Ovary (tissue), 9 donors: ENCODE data around the gene ZMAT2. TPM values are rescaled to one million over a fixed set of nuclear protein-coding genes. Genes with fewer than 3 reads are reported as not detected.
"Not testable (repeated sequence)": the region's sequence is repeated elsewhere in the genome, so short reads cannot be mapped to it uniquely, and the experiment has no call there.

Experiments used
- DNase-seq, 5 donors: peaks; one replicate each; pipeline ENCODE4 v3.0.0-alpha.2; 2019 to 2020
- H3K27ac ChIP-seq, 2 donors: fragments of 200-600 bp; one replicate each; pipeline versions ENCODE4 v1.5.1 to v1.8.0; 2019 to 2022
- H3K27me3 ChIP-seq: fragments of 200-600 bp; one replicate; pipeline ENCODE4 v1.8.0; 2022
- H3K36me3 ChIP-seq: fragments of 200-600 bp; sonication (generic); one replicate; pipeline ENCODE4 v1.5.1; 2019
- H3K4me1 ChIP-seq: one replicate; pipeline ENCODE4 v1.8.1; 2013; ENCODE audit warnings: mild to moderate bottlenecking, moderate library complexity; ENCODE audit not compliant: insufficient read depth
- H3K4me3 ChIP-seq: fragments of 200-600 bp; sonication (generic); one replicate; pipeline ENCODE4 v1.5.1; 2017
- H3K9me3 ChIP-seq, 2 donors: fragments of 200-600 bp in 1 of 2; sonication (generic) in 1 of 2; one replicate each; pipeline versions ENCODE4 v1.5.1 to v1.8.1; 2013 to 2019; ENCODE audit warnings: mild to moderate bottlenecking in 1 of 2, moderate library complexity in 1 of 2
- EP300 ChIP-seq: sonication (generic); formaldehyde crosslinking; IDR thresholded peaks from one replicate; pipeline ENCODE4 v1.6.1; 2017; ENCODE audit warnings: antibody characterized with exemption
- POLR2A ChIP-seq: fragments of 450-650 bp; IDR thresholded peaks from one replicate; pipeline ENCODE4 v1.6.1; 2017; ENCODE audit warnings: antibody characterized with exemption, mild to moderate bottlenecking, moderate library complexity
- WGBS, 3 donors: extraction: QIAGEN DNeasy Blood & Tissue Kit in 1 of 3; methylation state at CpG; one replicate each; pipeline versions ENCODE4 v1.1.5 to v1.1.7; 2013 to 2017; 5-methylcytosine and 5-hydroxymethylcytosine counted together
- intact Hi-C, 4 donors: fragments of 100-400 bp; cut with DNase I; formaldehyde crosslinking; loops; one replicate each; pipeline versions ENCODE4 v1.11.0 to v1.15.1; 2022 to 2023
- polyA plus RNA-seq, 2 donors: library from polyadenylated mRNA; stranded (reverse); fragments of 200-250 nt in 1 of 2; fragments of 350-450 nt in 1 of 2; fragmentation: Illumina TruSeq in 1 of 2; extraction: RNeasy Lipid Tissue Mini Kit (QIAGEN cat#74804) in 1 of 2; gene quantifications; one replicate each; pipeline ENCODE4 v1.2.3, GENCODE V29; 2013 to 2014
- total RNA-seq, 7 donors: library from RNA; depleted of rRNA in 2 of 7; stranded (reverse); fragments of >200 nt in 2 of 7; fragmentation: NEBNext Ultra II Directional in 3 of 7; extraction: Animal tissue kit (Norgen Biotek cat#: 25700) in 3 of 7; gene quantifications; one replicate each; pipeline versions ENCODE4 v1.1.0 to v1.2.4, GENCODE V29; 2016 to 2023
- TF ChIP-seq, protein P1 (sequence below), 3 donors: fragments of 450-650 bp in 2 of 3; fragments of 200-600 bp in 1 of 3; IDR thresholded peaks; one replicate each; pipeline versions ENCODE4 v1.5.1 to v1.8.0; 2016 to 2022; ENCODE audit warnings: antibody characterized with exemption in 3 of 3, mild to moderate bottlenecking in 1 of 3
- donor health status: DM: no; HTN: no; CAD: no; lungs with moderate emphysema.
- donor health status: DM: no; HTN: no; CAD: no.
- donor health status: Bipolar disorder and iron deficiency.
- donor health status: DM: yes; HTN: yes; CAD: no.
- donor health status: DM: no; HTN: no; CAD: no.
- donor health status: DM: yes; HTN: yes; CAD: no.

The ZMAT2 gene
- total and polyA plus RNA-seq, 9 donors: 22.9 to 126 (median 40.7) TPM

DNA sequence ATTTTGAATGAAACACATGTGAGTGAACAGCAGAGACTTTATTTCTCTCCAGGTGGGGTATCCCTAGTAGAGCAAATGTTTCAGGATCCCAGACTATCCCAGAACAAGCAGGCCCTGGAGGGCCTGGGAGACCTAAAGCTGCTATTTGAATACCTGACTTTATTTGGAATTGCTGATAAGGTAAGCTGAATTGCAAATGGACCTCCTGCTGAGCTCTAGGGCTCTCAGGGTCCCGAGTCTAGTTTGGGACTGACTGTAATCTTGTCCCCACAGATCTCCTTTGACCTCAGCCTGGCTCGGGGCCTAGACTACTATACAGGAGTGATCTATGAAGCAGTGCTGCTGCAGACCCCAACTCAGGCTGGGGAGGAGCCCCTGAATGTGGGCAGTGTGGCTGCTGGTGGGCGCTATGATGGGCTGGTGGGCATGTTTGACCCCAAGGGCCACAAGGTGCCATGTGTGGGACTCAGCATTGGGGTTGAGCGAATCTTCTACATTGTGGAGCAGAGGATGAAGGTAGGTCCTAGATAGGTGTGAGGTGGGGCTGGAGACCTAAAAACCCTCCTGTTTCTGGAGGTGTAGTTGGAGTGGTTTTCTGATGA lies 3.3 kb upstream of the ZMAT2 start:
- TF ChIP-seq, protein P1, sequence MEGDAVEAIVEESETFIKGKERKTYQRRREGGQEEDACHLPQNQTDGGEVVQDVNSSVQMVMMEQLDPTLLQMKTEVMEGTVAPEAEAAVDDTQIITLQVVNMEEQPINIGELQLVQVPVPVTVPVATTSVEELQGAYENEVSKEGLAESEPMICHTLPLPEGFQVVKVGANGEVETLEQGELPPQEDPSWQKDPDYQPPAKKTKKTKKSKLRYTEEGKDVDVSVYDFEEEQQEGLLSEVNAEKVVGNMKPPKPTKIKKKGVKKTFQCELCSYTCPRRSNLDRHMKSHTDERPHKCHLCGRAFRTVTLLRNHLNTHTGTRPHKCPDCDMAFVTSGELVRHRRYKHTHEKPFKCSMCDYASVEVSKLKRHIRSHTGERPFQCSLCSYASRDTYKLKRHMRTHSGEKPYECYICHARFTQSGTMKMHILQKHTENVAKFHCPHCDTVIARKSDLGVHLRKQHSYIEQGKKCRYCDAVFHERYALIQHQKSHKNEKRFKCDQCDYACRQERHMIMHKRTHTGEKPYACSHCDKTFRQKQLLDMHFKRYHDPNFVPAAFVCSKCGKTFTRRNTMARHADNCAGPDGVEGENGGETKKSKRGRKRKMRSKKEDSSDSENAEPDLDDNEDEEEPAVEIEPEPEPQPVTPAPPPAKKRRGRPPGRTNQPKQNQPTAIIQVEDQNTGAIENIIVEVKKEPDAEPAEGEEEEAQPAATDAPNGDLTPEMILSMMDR (IDR thresholded peaks at IDR 0.05): no peak
- TF ChIP-seq POLR2A (no peak), EP300 (no peak)
- peaks cover 8% of the 10 kb centered on the region for H3K4me1 ChIP-seq
- WGBS, 3 donors: 80 to 97% (median 88%) methylated on average over 4 of the region's 4 CpGs

DNA sequence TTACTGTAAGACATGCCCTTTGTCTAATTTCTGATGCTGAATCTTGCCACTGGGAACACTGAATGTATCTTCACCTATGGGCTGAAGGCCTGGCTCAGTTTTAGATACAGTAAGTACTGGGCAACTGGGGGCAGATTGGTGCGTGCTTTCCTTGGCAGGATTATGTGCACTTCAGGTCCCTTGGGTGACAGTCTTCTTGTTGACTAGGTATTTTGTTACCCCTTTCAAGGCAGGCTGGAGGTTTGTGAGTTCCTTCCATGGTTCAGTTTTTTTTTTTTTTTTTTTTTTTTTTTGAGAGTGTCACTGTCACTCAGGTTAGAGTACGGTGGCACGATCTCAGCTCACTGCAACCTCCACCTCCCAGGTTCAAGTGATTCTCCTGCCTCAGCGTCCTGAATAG lies 7.6 kb downstream of the ZMAT2 start:
- Histone ChIP-seq H3K4me3 (no peak overlapping the region), H3K36me3 (no peaks in the 10 kb centered on the region), H3K4me1 (no peaks in the 10 kb centered on the region), H3K27ac (no peak overlapping the region), H3K27me3 (no peaks in the 10 kb centered on the region), H3K9me3 (no peaks in the 10 kb centered on the region)
- TF ChIP-seq EP300: no peak
- TF ChIP-seq POLR2A: no peak
- TF ChIP-seq, protein P1 (IDR thresholded peaks at IDR 0.05): no peak
- no peak for DNase-seq
- 80 to 81% (median 81%) methylated on average over 4 of the region's 4 CpGs for WGBS, 3 donors
- intact Hi-C loops: no loop called here

More for the DNA sequence above, 3.3 kb upstream of the ZMAT2 start:
- H3K36me3 ChIP-seq: no peaks in the 10 kb centered on the region
- intact Hi-C loops: no loop called here
- no peaks in the 10 kb centered on the region for H3K27me3 ChIP-seq
- no peak overlapping the region for H3K4me3 ChIP-seq
- no peaks in the 10 kb centered on the region for H3K9me3 ChIP-seq
- no peak overlapping the region for H3K27ac ChIP-seq
- DNase-seq: no peak

DNA sequence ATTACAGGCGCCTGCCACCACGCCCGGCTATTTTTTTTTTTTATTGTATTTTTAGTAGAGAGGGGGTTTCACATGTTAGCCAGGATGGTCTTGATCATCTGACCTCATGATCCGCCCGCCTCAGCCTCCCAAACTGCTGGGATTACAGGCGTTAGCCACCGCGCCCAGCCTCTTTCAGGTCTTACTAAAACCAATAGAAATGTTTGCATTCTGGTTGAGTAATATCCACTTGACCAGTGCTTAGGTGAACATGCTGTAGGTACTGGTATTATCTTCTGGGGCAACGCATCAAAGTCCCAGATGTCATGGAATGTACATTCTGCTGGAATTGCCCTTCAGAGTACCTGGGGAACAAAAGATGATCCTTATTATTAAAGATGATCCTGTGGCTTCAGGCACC lies 8.5 kb downstream of the ZMAT2 start:
- H3K27me3 ChIP-seq, H3K4me1 ChIP-seq, H3K4me3 ChIP-seq, H3K27ac ChIP-seq, H3K36me3 ChIP-seq, intact Hi-C loops, DNase-seq, H3K9me3 ChIP-seq: not testable (repeated sequence)
- WGBS, 3 donors: 89 to 92% (median 90%) methylated on average over 9 of the region's 9 CpGs

DNA sequence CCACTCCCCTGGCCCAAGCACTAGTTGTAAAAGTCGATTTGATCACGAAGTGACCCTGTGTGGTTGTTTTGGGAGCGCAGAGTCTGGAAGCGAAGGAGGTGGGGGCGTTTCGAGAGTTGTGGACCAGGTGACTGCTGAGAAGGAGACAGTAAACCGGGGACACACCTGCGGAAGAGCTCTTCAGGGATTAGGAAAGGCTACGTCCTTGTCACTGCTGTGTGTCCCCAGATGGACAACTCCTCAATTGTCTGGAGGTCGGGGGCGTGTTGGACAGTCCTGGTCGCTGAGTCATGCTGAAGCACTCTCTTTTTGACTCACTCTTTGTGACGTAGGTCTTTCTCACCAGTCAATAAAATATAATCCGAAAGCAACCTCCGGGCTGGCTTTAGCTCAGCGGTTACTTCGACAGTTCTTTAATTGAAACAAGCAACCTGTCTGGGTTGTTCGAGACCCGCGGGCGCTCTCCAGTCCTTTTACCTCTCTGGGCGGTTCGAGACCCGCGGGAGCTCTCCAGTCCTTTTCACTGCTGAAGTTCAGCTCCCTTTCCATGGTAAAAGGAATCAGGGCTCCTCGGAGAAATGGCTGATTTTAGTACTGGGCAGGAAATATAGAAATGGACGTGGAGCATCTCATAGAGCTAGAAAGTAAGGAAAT lies 10.8 kb downstream of the ZMAT2 start:
- 0% methylated on average over 27 of the region's 27 CpGs for WGBS, 3 donors
- Histone ChIP-seq H3K36me3 (no peaks in the 10 kb centered on the region), H3K4me3 (peak overlapping the region; percentile 46), H3K27me3 (no peaks in the 10 kb centered on the region), H3K4me1 (no peaks in the 10 kb centered on the region), H3K9me3 (no peaks in the 10 kb centered on the region), H3K27ac (peak overlapping the region; percentile 93 to 95)
- TF ChIP-seq, protein P1 (IDR thresholded peaks at IDR 0.05): no peak
- peak; percentile 76 for TF ChIP-seq POLR2A
- no peak for TF ChIP-seq EP300
- DNase-seq: peak; percentile 78 to 92 (median 81)
- intact Hi-C loops: loop anchor here in 1 of 4 donors (10.0 kb wide), 1 partner anchor 346 kb away; the partner anchor contains the start of gene SLC4A9

DNA sequence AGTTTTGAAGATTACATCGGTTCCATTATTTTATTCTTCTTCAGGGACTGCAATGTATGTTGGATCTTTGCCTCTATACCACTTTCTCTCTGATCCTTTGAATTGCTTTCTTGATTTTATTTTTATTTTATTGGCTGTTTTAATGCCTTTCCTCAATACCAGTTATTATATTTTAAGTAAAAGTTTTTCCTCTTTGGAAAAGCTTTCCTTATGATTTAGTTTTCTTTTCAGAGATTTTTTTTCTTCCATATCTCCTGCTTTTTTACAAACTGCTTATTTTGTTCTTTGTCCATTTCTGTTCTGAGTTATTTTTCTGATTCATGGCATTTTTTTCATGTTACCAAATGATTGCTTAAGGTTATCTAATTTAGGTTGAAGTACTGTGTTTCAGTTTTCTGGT lies 11.5 kb downstream of the ZMAT2 start:
- TF ChIP-seq, protein P1 (IDR thresholded peaks at IDR 0.05): no peak
- no peak for TF ChIP-seq POLR2A
- TF ChIP-seq EP300: no peak
- 80 to 89% (median 88%) methylated on average over 1 of the region's 1 CpG for WGBS, 3 donors

More for the DNA sequence above, 11.5 kb downstream of the ZMAT2 start:
- Histone ChIP-seq H3K27ac (no peak overlapping the region), H3K36me3 (no peaks in the 10 kb centered on the region), H3K4me3 (peak overlapping the region; percentile 46), H3K9me3 (no peaks in the 10 kb centered on the region), H3K4me1 (no peaks in the 10 kb centered on the region), H3K27me3 (no peaks in the 10 kb centered on the region)
- intact Hi-C loops: loop anchor here in 1 of 4 donors (10.0 kb wide), 1 partner anchor 347 kb away; the partner anchor contains the start of gene SLC4A9
- DNase-seq: no peak
